DOHH2 (cell line): ENCODE results near the gene ZNF512.

Experiments
- H3F3A ChIP-seq: fragments of 200-600 bp; sonication (generic), shearing (Covaris generic); 2 replicates; pipeline ENCODE4 v1.6.0; 2016; ENCODE audit warnings: antibody characterized with exemption, mild to moderate bottlenecking; ENCODE audit not compliant: control insufficient read depth, insufficient read depth
- H3K27ac ChIP-seq: fragments of 200-600 bp; sonication (generic); 2 replicates; pipeline ENCODE4 v1.5.1; 2014; ENCODE audit warnings: low read depth, mild to moderate bottlenecking, low read length, moderate library complexity
- H3K27me3 ChIP-seq: fragments of 200-600 bp; sonication (generic); 2 replicates; pipeline ENCODE4 v1.6.1; 2014; ENCODE audit warnings: mild to moderate bottlenecking, low read length, mixed read lengths; ENCODE audit not compliant: control insufficient read depth
- H3K36me3 ChIP-seq: fragments of 200-600 bp; sonication (generic); 2 replicates; pipeline ENCODE4 v1.6.1; 2014; ENCODE audit warnings: mild to moderate bottlenecking, low read length, moderate library complexity, mixed read lengths; ENCODE audit not compliant: control insufficient read depth
- H3K4me1 ChIP-seq: fragments of 200-600 bp; sonication (generic); 2 replicates; pipeline ENCODE4 v1.6.1; 2014; ENCODE audit warnings: mild to moderate bottlenecking, low read length, mixed read lengths; ENCODE audit not compliant: control insufficient read depth
- H3K4me2 ChIP-seq: fragments of 200-600 bp; sonication (generic); 2 replicates; pipeline ENCODE4 v1.6.0; 2014; ENCODE audit warnings: mild to moderate bottlenecking, low read length, moderate library complexity
- H3K4me3 ChIP-seq: fragments of 200-600 bp; sonication (generic); 2 replicates; pipeline ENCODE4 v1.5.1; 2014; ENCODE audit warnings: mild to moderate bottlenecking, low read length, mixed read lengths
- H3K79me2 ChIP-seq: fragments of 200-600 bp; sonication (generic); 2 replicates; pipeline ENCODE4 v1.6.1; 2014; ENCODE audit warnings: mild to moderate bottlenecking, low read length, mixed read lengths; ENCODE audit not compliant: control insufficient read depth
- H3K9me2 ChIP-seq: fragments of 200-600 bp; sonication (generic); replicated peaks from 2 replicates; pipeline ENCODE4 v1.6.1; 2014; ENCODE audit warnings: mild to moderate bottlenecking, low read length, mixed read lengths; ENCODE audit not compliant: control insufficient read depth
- H3K9me3 ChIP-seq: fragments of 200-600 bp; sonication (generic); 2 replicates; pipeline ENCODE4 v1.6.1; 2014; ENCODE audit warnings: antibody characterized with exemption, low read length, mixed read lengths; ENCODE audit not compliant: control insufficient read depth, insufficient read depth
- H4K20me1 ChIP-seq: fragments of 200-600 bp; sonication (generic); 2 replicates; pipeline ENCODE4 v1.6.0; 2014; ENCODE audit warnings: low read depth, mild to moderate bottlenecking, antibody characterized with exemption, low read length, moderate library complexity; ENCODE audit not compliant: control insufficient read depth, insufficient read depth
- CTCF ChIP-seq: fragments of 200-600 bp; sonication (generic); IDR thresholded peaks from one replicate; pipeline ENCODE4 v1.5.1; 2014; ENCODE audit warnings: antibody characterized with exemption, mild to moderate bottlenecking, low read depth, low read length; ENCODE audit not compliant: poor library complexity, severe bottlenecking
- EZH2phosphoT487 ChIP-seq: fragments of 200-600 bp; sonication (generic); IDR thresholded peaks from 2 replicates; pipeline ENCODE4 v1.6.1; 2017; ENCODE audit warnings: borderline replicate concordance, mild to moderate bottlenecking, antibody characterized with exemption, low read length, moderate library complexity, mixed read lengths

The ZNF512 gene

GRCh38 chr2:27667446-27667845 is 84.6 kb downstream of the ZNF512 start:
- no peak overlapping the region for H3K27ac ChIP-seq
- TF ChIP-seq EZH2phosphoT487 (no peak), CTCF (no peak)
- H3F3A ChIP-seq, result peaks cover 5% of the 10 kb centered on the region; the same call in 1 of the 2 replicates
- H3K27me3 ChIP-seq, result no peaks in the 10 kb centered on the region
- H3K79me2 ChIP-seq, result peaks cover 35% of the 10 kb centered on the region
- H3K4me3 ChIP-seq, result no peak overlapping the region
- peaks cover 38% of the 10 kb centered on the region for H3K36me3 ChIP-seq
- no peaks in the 10 kb centered on the region for H3K9me3 ChIP-seq
- H4K20me1 ChIP-seq, result no peaks in the 10 kb centered on the region
- no peaks in the 10 kb centered on the region for H3K9me2 ChIP-seq
- peaks cover 18% of the 10 kb centered on the region for H3K4me1 ChIP-seq
- no peak overlapping the region for H3K4me2 ChIP-seq

- Histone ChIP-seq H3K4me2 (no peak overlapping the region), H3F3A (peaks cover 5% of the 10 kb centered on the region; the same call in 1 of the 2 replicates), H3K9me3 (no peaks in the 10 kb centered on the region), H3K36me3 (peaks cover 45% of the 10 kb centered on the region), H3K4me1 (no peaks in the 10 kb centered on the region), H4K20me1 (no peaks in the 10 kb centered on the region), H3K27ac (no peak overlapping the region), H3K4me3 (no peak overlapping the region), H3K79me2 (no peaks in the 10 kb centered on the region), H3K27me3 (no peaks in the 10 kb centered on the region), H3K9me2 (no peaks in the 10 kb centered on the region)
- no peak for TF ChIP-seq CTCF
- no peak for TF ChIP-seq EZH2phosphoT487
These were observed 88.4 kb downstream of the ZNF512 start for GRCh38 chr2:27671235-27671634.
